ENCODE data around the gene ATP6V1B1.

- TF ChIP-seq CTCF (IDR thresholded peaks at IDR 0.05): no peak
- no peak for TF ChIP-seq POLR2A (IDR thresholded peaks at IDR 0.05)
Measured at GRCh38 chr2:70889716-70890037, 46.0 kb upstream of the ATP6V1B1 start.

Data from esophagus squamous epithelium (tissue), 4 donors.